HG03280 (cell line): ENCODE results near the gene TXNRD1.

Source experiments
- ATAC-seq: cut with Tn5 transposase; IDR thresholded peaks from one replicate; pipeline ENCODE4 v1.9.1; 2021; ENCODE audit warnings: mild to moderate bottlenecking, moderate library complexity; ENCODE audit not compliant: unreplicated experiment

The TXNRD1 gene

DNA sequence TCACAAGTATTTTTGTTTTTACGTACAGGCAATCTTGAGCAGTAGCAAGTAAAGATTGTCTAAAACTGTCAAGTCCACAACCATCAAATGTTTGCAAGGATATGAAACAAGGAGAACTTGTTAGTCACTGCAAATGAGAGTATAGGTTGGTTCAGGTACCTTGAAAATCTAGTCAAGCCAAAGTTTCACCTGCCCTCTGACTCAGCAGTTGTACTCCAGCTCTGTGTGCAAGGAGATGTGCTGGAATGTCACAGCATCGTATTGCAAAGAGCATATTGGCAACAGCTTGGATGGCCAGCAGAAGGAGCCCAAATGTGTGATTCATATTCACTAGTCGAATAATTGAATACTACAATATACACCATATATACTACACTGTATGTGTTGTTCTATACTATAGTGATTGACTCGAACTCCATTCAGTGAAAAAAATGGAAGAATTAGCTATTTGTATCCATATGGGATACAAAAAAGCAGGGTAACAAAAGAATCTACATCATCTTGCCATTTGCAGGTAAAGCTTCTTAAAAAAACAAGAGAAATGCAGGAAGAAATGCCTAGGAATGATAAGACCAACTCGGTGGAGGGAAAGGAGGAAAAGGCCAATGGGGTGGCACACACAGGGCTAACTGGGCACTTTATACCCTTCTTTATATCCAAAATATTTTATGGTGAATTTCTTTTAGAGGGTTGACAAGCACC lies 131.9 kb downstream of the TXNRD1 start:
- no peak for ATAC-seq

DNA sequence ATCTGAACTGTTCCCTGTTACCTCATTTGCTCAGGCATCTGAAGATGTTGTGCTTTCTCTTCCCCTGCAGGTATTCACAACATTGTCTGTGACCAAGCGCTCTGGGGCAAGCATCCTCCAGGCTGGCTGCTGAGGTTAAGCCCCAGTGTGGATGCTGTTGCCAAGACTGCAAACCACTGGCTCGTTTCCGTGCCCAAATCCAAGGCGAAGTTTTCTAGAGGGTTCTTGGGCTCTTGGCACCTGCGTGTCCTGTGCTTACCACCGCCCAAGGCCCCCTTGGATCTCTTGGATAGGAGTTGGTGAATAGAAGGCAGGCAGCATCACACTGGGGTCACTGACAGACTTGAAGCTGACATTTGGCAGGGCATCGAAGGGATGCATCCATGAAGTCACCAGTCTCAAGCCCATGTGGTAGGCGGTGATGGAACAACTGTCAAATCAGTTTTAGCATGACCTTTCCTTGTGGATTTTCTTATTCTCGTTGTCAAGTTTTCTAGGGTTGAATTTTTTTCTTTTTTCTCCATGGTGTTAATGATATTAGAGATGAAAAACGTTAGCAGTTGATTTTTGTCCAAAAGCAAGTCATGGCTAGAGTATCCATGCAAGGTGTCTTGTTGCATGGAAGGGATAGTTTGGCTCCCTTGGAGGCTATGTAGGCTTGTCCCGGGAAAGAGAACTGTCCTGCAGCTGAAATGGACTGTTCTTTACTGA lies 132.9 kb downstream of the TXNRD1 start:
- ATAC-seq = no peak

DNA sequence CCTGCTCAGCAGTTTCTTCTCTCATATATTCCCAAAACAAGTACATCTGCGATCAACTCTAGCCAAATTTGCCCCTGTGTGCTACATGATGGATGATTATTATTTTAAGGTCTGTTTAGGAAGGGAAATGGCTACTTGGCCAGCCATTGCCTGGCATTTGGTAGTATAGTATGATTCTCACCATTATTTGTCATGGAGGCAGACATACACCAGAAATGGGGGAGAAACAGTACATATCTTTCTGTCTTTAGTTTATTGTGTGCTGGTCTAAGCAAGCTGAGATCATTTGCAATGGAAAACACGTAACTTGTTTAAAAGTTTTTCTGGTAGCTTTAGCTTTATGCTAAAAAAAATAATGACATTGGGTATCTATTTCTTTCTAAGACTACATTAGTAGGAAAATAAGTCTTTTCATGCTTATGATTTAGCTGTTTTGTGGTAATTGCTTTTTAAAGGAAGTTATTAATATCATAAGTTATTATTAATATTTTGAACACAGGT lies 133.5 kb downstream of the TXNRD1 start:
- no peak for ATAC-seq

DNA sequence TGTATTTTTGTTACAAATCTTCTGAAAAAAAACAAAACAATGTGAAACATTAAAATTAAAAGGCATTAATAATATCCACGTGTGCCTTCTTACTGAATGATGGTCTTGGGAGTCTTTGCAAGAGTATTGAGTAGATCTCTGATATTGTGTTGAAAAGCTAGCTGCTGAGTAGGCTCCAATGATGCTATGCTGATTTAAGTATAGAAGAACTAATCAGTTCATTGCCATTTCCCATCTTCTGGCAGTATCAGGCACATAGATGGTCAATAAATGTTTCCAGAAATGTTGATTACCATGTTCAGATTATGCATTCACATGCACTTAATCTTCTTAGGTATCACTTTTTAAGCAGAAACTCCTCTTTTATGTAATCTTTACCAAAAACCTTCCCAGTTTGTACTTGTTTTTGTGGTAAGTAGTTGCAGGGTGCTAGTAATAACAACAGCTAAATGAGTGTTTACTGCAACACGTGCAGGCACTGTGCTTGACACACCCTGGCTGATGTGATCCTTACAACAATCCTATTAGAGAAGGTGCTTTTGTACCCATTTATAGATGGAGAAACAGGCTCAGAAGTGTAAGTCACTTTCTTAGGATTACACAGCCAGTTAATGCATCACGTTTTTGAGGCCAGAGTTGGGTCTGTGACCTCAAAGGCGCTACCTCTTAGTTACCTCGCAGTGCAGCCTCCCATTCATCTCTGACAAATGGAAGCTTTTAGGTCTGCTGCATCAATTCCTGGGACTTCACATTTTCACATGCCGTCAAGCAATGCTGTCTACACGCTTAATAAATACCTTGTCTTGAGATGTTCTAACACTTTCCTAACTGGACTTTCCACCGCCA lies 134.9 kb downstream of the TXNRD1 start:
- no peak for ATAC-seq

DNA sequence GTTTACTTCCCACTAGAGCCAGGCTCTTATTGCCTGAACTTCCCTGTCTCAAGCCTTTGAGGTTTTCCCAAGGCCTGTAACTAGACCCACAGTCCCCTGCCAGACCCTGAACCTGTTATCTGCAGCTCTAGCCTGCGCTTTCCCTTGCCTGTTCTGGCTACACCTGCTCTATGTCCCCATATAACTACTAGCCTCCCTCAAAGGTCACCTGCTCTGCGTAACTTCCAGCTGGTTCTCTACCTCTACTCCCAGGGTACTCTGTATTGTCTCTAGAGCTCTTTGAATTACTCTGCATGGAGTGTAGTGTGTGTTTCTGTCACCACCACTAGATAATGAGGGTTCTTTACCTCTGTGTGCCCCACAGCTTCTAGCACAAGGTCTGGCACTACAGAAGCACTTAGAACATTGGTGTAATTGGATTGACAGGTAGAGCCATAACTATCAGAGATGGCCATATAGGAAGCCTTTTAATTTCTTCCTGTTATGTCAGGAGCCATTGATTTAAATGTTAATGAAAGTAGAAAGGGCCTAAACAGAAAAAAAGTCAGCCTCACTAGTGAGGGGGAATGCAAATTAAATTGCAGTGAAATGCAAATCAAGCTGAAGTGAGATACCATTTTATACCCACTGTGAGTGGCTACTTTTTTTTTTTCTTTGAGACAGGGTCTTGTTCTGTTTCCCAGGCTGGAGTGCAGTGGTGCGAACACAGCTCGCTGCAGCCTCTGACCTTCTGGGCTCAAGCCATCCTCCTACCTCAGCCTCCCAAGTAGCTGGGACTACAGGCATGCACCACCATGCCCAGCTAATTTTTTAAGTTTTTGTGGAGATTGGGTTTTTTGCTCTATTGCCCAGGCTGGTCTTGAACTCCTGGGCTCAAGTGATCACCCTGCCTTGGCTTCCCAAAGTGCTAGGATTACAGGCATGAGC lies 135.7 kb downstream of the TXNRD1 start:
- ATAC-seq = no peak

DNA sequence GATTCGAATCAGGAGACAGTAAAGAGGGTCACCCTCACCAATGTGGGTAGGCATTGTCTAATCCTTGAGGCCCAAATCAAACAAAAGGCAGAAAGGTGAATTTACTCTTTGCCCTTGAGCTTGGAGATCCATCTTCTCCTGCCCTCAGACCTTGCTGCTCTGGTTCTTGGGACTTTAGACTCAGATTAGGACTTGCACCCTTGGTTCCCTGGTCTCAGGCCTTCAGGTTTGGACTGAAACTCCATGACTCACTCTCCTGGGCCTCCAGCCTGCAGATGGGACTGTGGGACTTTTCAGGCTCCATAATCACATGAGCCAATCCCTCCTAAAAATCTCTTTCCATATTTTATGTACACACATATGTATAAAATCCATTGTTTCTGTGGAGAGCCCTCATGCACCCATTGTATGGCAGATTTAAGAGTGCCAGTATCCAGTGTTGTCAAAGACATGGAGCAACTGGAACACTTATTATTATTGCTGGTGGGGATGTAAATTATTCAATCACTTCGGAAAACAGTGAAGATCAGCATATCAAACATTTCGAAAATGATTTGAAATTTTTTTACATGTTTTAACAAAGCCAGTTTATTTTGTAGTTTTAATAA lies 136.6 kb downstream of the TXNRD1 start:
- ATAC-seq = no peak

DNA sequence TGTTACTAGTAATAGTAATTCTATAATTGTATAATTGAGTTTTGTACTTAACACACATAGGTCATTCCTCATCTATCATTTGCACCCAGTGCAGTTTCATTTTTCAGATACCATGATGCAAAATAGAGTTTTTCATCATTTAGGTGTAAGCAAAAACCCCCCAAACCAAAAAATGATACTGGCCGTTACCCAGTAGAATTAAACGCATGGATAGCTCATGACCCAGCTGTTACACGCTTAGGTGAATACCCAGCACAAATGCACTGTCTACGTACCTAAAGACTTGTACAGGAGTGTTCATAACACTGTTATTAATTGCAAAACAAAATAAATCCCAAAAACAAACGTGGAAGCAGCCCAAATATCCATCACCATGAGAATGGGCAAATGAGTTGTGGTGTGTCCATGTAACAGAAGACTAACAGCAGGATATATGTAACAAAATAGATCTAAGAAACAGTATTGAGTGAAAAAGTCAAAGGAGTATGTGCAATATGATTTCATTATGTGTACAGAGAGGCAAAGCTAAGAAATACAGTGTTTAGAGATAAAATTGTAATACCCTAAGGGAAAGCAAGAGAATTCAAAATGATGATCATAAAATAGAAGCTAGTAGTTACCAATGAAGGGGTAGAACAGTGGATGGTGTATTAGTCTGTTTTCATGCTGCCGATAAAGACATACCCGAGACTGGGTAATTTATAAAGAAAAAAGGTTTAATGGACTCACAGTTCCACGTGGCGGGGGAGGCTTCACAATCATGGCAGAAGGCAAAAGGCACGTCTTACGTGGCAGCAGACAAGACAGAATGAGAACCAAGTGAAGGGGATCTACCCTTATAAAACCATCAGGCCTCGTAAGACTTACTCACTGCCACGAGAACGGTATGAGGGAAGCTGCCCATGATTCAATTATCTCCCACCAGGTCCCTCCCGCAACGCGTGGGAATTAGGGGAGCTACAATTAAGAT lies 137.7 kb downstream of the TXNRD1 start:
- no peak for ATAC-seq

DNA sequence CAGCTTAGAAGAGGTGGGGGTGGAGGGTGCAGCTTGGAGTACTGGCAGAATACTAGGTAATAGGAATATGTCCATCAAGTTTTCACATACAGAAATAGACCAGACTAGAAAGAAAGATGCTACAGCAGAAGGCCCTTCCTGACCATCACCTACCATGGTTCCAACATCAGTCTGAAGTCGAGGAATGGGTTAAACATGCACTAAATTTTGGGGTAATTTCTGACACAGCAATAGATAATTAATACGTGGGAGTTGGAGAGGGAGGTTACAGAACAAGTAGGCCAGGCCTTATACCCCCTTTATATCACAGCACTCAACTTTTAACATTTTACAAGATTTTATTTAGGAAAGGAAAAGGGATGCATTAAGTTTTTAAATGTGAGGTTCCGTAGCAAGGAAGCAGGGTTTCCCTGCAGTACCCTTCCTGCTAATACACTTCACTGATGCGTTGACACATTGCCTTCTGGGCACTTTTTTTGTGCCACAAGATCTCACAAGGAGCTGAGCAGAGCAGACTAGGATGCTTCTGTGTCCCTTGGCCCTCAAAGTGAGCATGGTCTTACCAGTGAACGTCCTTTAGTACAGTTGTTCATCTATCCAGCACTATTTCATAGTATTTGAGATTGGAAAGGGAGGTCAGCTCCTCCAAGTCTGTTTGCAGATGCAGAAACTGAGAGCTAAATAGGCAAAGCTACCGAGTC lies 138.7 kb downstream of the TXNRD1 start:
- ATAC-seq = no peak

DNA sequence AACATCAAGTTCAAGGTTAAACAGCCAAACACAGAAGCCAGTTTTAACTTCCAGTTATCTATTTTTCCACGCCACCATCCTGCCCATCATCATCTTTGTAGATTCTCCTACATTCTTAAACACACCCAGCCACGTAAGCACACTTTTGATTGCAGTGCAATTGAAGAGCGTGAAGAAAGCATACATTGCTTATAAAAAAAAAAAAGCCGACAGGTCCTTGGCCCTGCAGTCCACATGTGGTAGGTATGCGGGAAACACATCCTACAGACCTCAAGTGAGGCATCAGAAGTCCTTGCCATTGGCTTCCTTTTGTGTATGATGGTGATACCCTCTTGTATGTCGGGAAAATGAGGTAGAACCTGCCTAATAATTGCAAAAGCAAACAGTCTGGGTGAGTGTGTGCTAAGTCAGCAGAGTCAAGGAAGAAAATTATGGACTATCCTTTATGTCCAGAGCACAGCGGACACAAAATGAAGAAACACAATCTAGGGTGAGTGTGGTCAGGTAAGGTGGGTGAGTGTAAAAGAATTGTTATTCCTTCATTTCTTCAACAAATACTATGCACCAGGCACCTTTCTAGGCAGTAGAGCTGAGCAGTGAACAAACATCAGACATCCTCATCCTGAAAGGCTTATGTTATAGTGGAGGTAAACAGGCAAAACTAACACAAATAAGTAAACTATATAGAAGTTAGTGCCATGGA lies 139.4 kb downstream of the TXNRD1 start:
- no peak for ATAC-seq

DNA sequence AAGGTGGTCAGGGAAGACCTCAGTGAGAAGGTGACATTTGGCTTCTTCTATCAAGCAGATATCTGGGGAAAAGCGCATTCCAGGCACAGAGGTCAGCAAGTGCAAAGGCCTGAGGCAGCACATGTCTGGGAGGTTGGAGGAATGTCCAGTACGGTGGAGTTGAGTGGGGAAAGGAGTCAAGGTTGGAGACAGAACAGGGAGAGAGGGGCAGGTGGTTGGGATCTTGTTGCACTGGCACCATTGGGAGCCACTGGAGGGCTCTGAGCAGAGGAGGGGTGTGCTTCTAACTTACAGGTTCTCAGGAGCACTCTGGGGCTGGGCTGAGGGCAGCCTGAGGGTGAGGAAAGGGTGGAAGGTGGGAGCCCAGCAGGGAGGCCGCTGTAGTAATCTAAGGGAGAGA lies 140.1 kb downstream of the TXNRD1 start:
- ATAC-seq = no peak

DNA sequence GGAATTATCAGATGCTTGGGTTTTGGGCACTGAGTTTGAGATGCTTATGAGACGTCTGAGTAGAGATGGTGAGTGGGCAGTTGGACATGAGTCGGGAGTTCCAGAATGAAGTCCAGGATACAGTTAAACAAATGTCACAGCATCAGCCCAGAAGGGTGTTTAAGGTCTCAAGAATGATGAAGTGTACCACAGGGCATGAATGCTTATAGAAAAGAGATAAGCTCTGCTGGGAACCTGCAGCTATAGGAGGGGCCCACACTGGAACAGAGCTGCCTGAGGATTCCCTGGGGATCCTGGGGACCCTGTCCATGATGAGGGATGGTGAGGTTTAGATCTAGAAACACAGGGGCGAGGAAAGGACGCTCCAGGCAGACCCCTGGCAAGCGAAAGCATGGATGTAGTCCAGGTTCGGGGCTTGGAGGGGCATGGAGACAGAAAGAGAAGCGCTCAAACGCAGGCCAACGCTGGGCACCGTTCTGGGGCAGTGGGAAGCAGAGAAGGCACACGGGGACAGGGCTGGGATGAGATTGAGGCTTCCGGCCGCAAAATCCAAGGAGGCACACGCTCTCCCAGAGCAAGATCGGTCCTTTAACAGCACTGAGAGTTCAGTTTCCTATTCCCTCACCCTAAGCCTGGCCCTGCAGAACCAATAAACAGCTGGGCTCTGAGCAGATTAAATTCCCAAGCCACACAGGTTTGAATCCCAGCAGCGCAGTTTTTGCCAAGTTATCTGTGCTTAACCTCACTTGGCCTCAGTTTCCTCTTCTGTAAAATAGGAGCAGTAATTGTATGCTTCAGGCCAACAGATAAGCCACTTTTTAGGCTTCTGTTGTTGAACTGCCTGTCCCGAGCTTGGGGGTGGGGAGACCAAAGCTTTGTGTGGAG lies 140.9 kb downstream of the TXNRD1 start:
- ATAC-seq = no peak

DNA sequence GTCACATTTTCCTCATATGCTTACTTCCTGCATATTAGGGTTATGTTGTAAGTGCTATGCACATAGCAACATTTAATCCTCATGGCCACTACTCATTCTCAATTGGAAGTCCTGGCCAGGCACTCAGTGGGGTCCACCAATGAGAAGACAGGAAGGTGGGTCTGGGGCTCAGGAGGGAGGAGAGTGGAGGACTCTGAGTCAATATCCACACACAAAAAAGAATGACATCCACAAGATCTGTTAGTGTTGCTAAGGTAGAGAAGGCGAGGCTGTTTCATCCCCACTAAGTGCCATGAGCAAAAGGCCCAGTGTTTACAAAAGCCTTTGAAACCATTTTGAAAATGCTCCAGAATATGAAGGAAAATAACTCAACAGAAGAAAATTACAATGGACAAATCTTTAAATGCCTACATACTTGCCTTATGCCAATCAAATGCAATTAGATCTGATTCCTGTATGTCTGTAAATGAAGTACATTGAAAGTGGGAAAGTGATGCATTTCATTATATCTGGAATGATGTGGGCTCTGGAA lies 141.9 kb downstream of the TXNRD1 start:
- ATAC-seq = no peak

DNA sequence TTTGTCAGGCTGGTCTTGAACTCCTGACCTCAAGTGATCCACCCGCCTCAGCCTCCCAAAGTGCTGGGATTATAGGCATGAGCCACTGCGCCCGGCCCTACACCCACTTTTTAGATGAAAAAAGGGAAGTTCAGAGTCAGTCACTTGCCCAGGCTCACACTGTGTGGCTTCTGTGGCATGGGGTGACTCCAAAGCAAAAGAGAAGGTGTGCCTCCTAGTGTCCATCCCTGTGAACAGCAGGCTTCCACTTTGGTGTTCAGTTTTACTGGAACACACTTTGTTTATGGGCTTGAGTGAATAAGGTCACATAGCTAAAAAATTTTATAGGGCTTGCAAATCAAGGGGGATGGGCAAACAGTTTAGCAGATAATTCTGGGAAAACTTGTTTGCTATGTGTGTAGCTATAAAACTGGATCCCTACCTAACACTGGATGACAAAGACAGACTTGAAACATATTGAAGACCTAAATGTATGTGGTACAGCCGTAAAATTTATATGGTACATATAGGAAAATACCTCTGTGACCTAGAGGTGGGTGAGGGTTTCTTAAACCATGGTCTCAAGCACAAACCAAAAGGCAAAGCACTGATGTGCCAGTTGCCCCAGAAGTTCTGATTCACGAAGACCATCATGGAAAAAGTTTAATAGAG lies 142.9 kb downstream of the TXNRD1 start:
- ATAC-seq = peak; percentile 72

DNA sequence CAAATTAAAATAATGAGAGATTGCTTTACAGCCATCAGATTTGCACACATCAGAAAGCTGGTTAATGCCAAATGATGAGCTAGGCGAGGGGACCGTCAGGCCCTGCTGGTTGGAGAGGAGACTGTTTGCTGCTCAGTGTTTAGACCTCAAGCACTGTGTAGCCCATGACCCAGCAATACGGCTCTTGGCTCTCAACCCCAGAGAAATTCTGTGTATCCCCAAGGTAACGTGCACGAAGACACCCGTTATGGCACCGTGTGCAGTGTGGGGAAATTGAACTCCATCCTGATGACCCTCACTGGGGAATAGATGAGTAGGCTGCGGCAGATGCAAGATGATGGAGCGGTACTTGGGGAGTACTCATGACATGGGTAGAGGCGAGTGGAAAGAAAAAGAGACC lies 143.6 kb downstream of the TXNRD1 start:
- ATAC-seq = no peak

DNA sequence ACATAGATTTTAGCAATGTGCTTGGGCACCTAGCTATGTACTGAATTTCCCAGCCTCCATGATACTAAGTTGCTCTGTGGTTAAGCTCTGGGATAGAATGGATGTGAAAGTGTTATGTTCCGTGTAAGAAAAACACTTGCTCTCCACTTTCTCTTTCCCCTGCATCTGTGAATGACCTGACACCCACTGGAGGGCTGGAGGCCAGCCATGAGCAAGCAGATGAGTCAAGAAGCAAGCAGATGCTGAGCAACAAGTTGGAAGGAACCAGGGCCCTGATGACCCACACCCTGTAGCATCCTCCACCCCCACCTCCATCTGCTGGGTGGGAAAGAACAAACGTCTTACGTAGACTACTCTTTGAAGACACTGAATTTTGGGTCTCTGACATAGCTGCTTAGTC lies 144.6 kb downstream of the TXNRD1 start:
- ATAC-seq = no peak
